ENCODE data around the gene IKZF1.

GRCh38 chr7:50359995-50360925 lies 55.7 kb downstream of the IKZF1 start:
- TF ChIP-seq EZH2 (IDR thresholded peaks at IDR 0.05; ENCODE audit: low read length, missing control alignments) (no peak), CTCF (conservative IDR thresholded peaks at IDR 0.05 in 1 of 2, IDR thresholded peaks at IDR 0.05 in 1 of 2; ENCODE audit: low read depth in 1 of 2, low read length in 2 of 2) (no peak)
